Activated T-helper 2 cell treated with anti-CD3 and anti-CD28 coated beads, Interferon-gamma antibody, Interleukin-2, Interleukin-4, amounts not matched to agents 10 μg/mL and 5 μg/mL and 100 μg/mL, durations not matched to agents 14 hours and 24 hours and 36 hours (primary cell): ENCODE results near the gene ZNF462. TPM values are rescaled to one million over a fixed set of nuclear protein-coding genes. Genes with fewer than 3 reads are reported as not detected.

Experiments used
- DNase-seq: peaks from one replicate; pipeline ENCODE4 v3.0.0; 2021; ENCODE audit warnings: low spot score
- H3K27ac Mint-ChIP-seq: one replicate; pipeline ENCODE4 v1.8.0; 2021; ENCODE audit warnings: mixed read lengths
- H3K27me3 Mint-ChIP-seq: one replicate; pipeline ENCODE4 v1.8.0; 2021; ENCODE audit warnings: low read depth, mixed read lengths
- H3K36me3 Mint-ChIP-seq: one replicate; pipeline ENCODE4 v1.8.0; 2021; ENCODE audit warnings: low read depth, mixed read lengths
- H3K4me1 Mint-ChIP-seq: one replicate; pipeline ENCODE4 v1.8.0; 2021; ENCODE audit warnings: low read depth, mixed read lengths
- H3K4me3 Mint-ChIP-seq: one replicate; pipeline ENCODE4 v1.8.0; 2021; ENCODE audit warnings: low read depth, mild to moderate bottlenecking, moderate library complexity, mixed read lengths
- H3K9me3 Mint-ChIP-seq: one replicate; pipeline ENCODE4 v1.8.0; 2021; ENCODE audit warnings: mixed read lengths
- intact Hi-C: fragments of 100-400 bp; cut with micrococcal nuclease; formaldehyde crosslinking; loops from one replicate; pipeline ENCODE4 v1.15.1; 2023
- total RNA-seq: library from RNA; stranded (reverse); gene quantifications from 2 replicates; pipeline ENCODE4 v1.2.3, GENCODE V29; 2022

The ZNF462 gene
- total RNA-seq: 0.09 and 0.11 TPM in 2 replicates

GRCh38 chr9:106862821-106863720, at the start of gene ZNF462:
ZNF462 (plus strand) TSS chr9:106863166; CDS start chr9:106923384, 60,218 bp downstream.
- H3K27me3 Mint-ChIP-seq: peaks cover 65% of the 10 kb centered on the region
- peak within 1 kb of the TSS; percentile 65 for H3K4me3 Mint-ChIP-seq
- no peaks in the 10 kb centered on the region for H3K9me3 Mint-ChIP-seq
- intact Hi-C loops: no loop called here
- H3K4me1 Mint-ChIP-seq: peaks cover 5% of the 10 kb centered on the region
- H3K36me3 Mint-ChIP-seq: no peaks in the 10 kb centered on the region
- DNase-seq: no peak
- no peak within 1 kb of the TSS for H3K27ac Mint-ChIP-seq

GRCh38 chr9:106816524-106816923, 46.4 kb upstream of the ZNF462 start:
- Mint-ChIP-seq H3K36me3 (no peaks in the 10 kb centered on the region), H3K9me3 (peaks cover 17% of the 10 kb centered on the region), H3K4me1 (no peaks in the 10 kb centered on the region), H3K27me3 (no peaks in the 10 kb centered on the region), H3K27ac (no peak overlapping the region), H3K4me3 (no peak overlapping the region)
- DNase-seq: no peak
- intact Hi-C loops: no loop called here

GRCh38 chr9:106818034-106818433, 44.9 kb upstream of the ZNF462 start:
- H3K4me1 Mint-ChIP-seq: no peaks in the 10 kb centered on the region
- no peaks in the 10 kb centered on the region for H3K27me3 Mint-ChIP-seq
- DNase-seq: no peak
- H3K9me3 Mint-ChIP-seq: peaks cover 9% of the 10 kb centered on the region
- H3K36me3 Mint-ChIP-seq: no peaks in the 10 kb centered on the region
- intact Hi-C loops: no loop called here
- no peak overlapping the region for H3K4me3 Mint-ChIP-seq
- H3K27ac Mint-ChIP-seq: no peak overlapping the region

GRCh38 chr9:106820866-106821265, 42.1 kb upstream of the ZNF462 start:
- intact Hi-C loops: loop anchor here (5.0 kb wide), 1 partner anchor 341 kb away; no protein-coding TSS in a partner anchor
- Mint-ChIP-seq H3K9me3 (no peaks in the 10 kb centered on the region), H3K4me3 (no peak overlapping the region)

GRCh38 chr9:106828070-106828469, 34.9 kb upstream of the ZNF462 start:
- Mint-ChIP-seq H3K9me3 (peaks cover 2% of the 10 kb centered on the region), H3K27me3 (no peaks in the 10 kb centered on the region), H3K4me1 (no peaks in the 10 kb centered on the region), H3K4me3 (no peak overlapping the region), H3K27ac (no peak overlapping the region), H3K36me3 (no peaks in the 10 kb centered on the region)
- no peak for DNase-seq
- intact Hi-C loops: no loop called here

More at GRCh38 chr9:106820866-106821265, 42.1 kb upstream of the ZNF462 start:
- DNase-seq: no peak
- Mint-ChIP-seq H3K36me3 (no peaks in the 10 kb centered on the region), H3K4me1 (no peaks in the 10 kb centered on the region), H3K27me3 (no peaks in the 10 kb centered on the region), H3K27ac (no peak overlapping the region)

GRCh38 chr9:106828965-106829364, 34.0 kb upstream of the ZNF462 start:
- Mint-ChIP-seq H3K9me3 (peaks cover 9% of the 10 kb centered on the region), H3K4me3 (no peak overlapping the region), H3K27me3 (no peaks in the 10 kb centered on the region), H3K36me3 (no peaks in the 10 kb centered on the region), H3K4me1 (no peaks in the 10 kb centered on the region), H3K27ac (no peak overlapping the region)
- intact Hi-C loops: no loop called here
- no peak for DNase-seq

GRCh38 chr9:106829666-106830408, 33.1 kb upstream of the ZNF462 start:
- no peak overlapping the region for H3K27ac Mint-ChIP-seq
- no peak for DNase-seq
- no peaks in the 10 kb centered on the region for H3K4me1 Mint-ChIP-seq
- intact Hi-C loops: no loop called here
- peaks cover 9% of the 10 kb centered on the region for H3K9me3 Mint-ChIP-seq
- H3K36me3 Mint-ChIP-seq: no peaks in the 10 kb centered on the region
- no peak overlapping the region for H3K4me3 Mint-ChIP-seq
- no peaks in the 10 kb centered on the region for H3K27me3 Mint-ChIP-seq

GRCh38 chr9:106830527-106831150, 32.3 kb upstream of the ZNF462 start:
- H3K36me3 Mint-ChIP-seq: no peaks in the 10 kb centered on the region
- no peak for DNase-seq
- H3K9me3 Mint-ChIP-seq: peaks cover 12% of the 10 kb centered on the region

GRCh38 chr9:106834888-106835287, 28.1 kb upstream of the ZNF462 start:
- intact Hi-C loops: no loop called here
- no peaks in the 10 kb centered on the region for H3K27me3 Mint-ChIP-seq
- no peaks in the 10 kb centered on the region for H3K4me1 Mint-ChIP-seq
- DNase-seq: no peak
- H3K4me3 Mint-ChIP-seq: no peak overlapping the region
- no peaks in the 10 kb centered on the region for H3K36me3 Mint-ChIP-seq
- H3K9me3 Mint-ChIP-seq: peaks cover 12% of the 10 kb centered on the region
- H3K27ac Mint-ChIP-seq: no peak overlapping the region

More at GRCh38 chr9:106830527-106831150, 32.3 kb upstream of the ZNF462 start:
- H3K4me1 Mint-ChIP-seq: no peaks in the 10 kb centered on the region
- no peak overlapping the region for H3K4me3 Mint-ChIP-seq
- intact Hi-C loops: no loop called here
- H3K27ac Mint-ChIP-seq: no peak overlapping the region
- no peaks in the 10 kb centered on the region for H3K27me3 Mint-ChIP-seq

GRCh38 chr9:106835840-106836239, 27.1 kb upstream of the ZNF462 start:
- Mint-ChIP-seq H3K27ac (no peak overlapping the region), H3K4me3 (no peak overlapping the region), H3K9me3 (peaks cover 12% of the 10 kb centered on the region), H3K36me3 (no peaks in the 10 kb centered on the region), H3K27me3 (peaks cover 2% of the 10 kb centered on the region), H3K4me1 (no peaks in the 10 kb centered on the region)
- intact Hi-C loops: no loop called here
- DNase-seq: no peak

GRCh38 chr9:106843371-106843770, 19.6 kb upstream of the ZNF462 start:
- no peaks in the 10 kb centered on the region for H3K4me1 Mint-ChIP-seq
- no peak overlapping the region for H3K27ac Mint-ChIP-seq
- H3K27me3 Mint-ChIP-seq: peaks cover 2% of the 10 kb centered on the region
- no peak overlapping the region for H3K4me3 Mint-ChIP-seq
- no peaks in the 10 kb centered on the region for H3K36me3 Mint-ChIP-seq
- DNase-seq: no peak
- intact Hi-C loops: no loop called here
- no peaks in the 10 kb centered on the region for H3K9me3 Mint-ChIP-seq

- Mint-ChIP-seq H3K9me3 (no peaks in the 10 kb centered on the region), H3K27ac (no peak overlapping the region), H3K4me1 (no peaks in the 10 kb centered on the region)
Observed at GRCh38 chr9:106846307-106846706, 16.7 kb upstream of the ZNF462 start.

More at GRCh38 chr9:106846307-106846706, 16.7 kb upstream of the ZNF462 start:
- Mint-ChIP-seq H3K36me3 (no peaks in the 10 kb centered on the region), H3K27me3 (no peaks in the 10 kb centered on the region), H3K4me3 (no peak overlapping the region)
- intact Hi-C loops: no loop called here
- no peak for DNase-seq
